Parathyroid adenoma (tissue), 2 donors: Measurements from ENCODE around the gene CAPN14.

ENCODE experiments used
- H2AFZ ChIP-seq: fragments of 300-600 bp; sonication (generic); one replicate; pipeline ENCODE4 v1.7.0; 2017; ENCODE audit warnings: antibody characterized with exemption, mild to moderate bottlenecking
- H3K27ac ChIP-seq: fragments of 300-600 bp; sonication (generic); one replicate; pipeline ENCODE4 v1.7.0; 2017
- H3K27me3 ChIP-seq: fragments of 300-600 bp; sonication (generic); one replicate; pipeline ENCODE4 v1.7.0; 2017; ENCODE audit warnings: low read length; ENCODE audit not compliant: control insufficient read depth, insufficient read depth
- H3K36me3 ChIP-seq: fragments of 300-600 bp; sonication (generic); one replicate; pipeline ENCODE4 v1.7.0; 2017; ENCODE audit warnings: low read length; ENCODE audit not compliant: control insufficient read depth, insufficient read depth
- H3K4me1 ChIP-seq: fragments of 300-600 bp; sonication (generic); one replicate; pipeline ENCODE4 v1.7.0; 2017; ENCODE audit warnings: control low read depth
- H3K4me2 ChIP-seq: fragments of 300-600 bp; sonication (generic); one replicate; pipeline ENCODE4 v1.7.0; 2017; ENCODE audit warnings: low read length
- H3K4me3 ChIP-seq: fragments of 300-600 bp; sonication (generic); one replicate; pipeline ENCODE4 v1.7.0; 2017; ENCODE audit warnings: low read depth, low read length
- H3K79me2 ChIP-seq: fragments of 300-600 bp; sonication (generic); one replicate; pipeline ENCODE4 v1.7.0; 2017; ENCODE audit warnings: control low read depth
- H3K9ac ChIP-seq: fragments of 300-600 bp; sonication (generic); one replicate; pipeline ENCODE4 v1.7.0; 2017; ENCODE audit warnings: mild to moderate bottlenecking
- H3K9me3 ChIP-seq: fragments of 300-600 bp; sonication (generic); one replicate; pipeline ENCODE4 v1.7.0; 2017; ENCODE audit warnings: low read length; ENCODE audit not compliant: control insufficient read depth
- CTCF ChIP-seq: fragments of 300-600 bp; sonication (generic); IDR thresholded peaks from one replicate; pipeline ENCODE4 v1.7.0; 2017; ENCODE audit warnings: antibody characterized with exemption, mild to moderate bottlenecking
- donor health status: primary hyperparathyroidism.

Gene CAPN14

GRCh38 chr2:31254237-31255203 is 37.2 kb upstream of the CAPN14 start:
- Histone ChIP-seq H2AFZ (no peak overlapping the region), H3K4me2 (no peak overlapping the region), H3K4me1 (no peaks in the 10 kb centered on the region), H3K9ac (no peak overlapping the region), H3K36me3 (no peaks in the 10 kb centered on the region), H3K4me3 (no peak overlapping the region), H3K27me3 (no peaks in the 10 kb centered on the region), H3K9me3 (no peaks in the 10 kb centered on the region), H3K79me2 (no peaks in the 10 kb centered on the region), H3K27ac (no peak overlapping the region)
- TF ChIP-seq CTCF = no peak

- Histone ChIP-seq H3K27ac (no peak overlapping the region), H3K4me2 (no peak overlapping the region), H3K9me3 (no peaks in the 10 kb centered on the region), H3K79me2 (no peaks in the 10 kb centered on the region), H3K27me3 (no peaks in the 10 kb centered on the region), H2AFZ (no peak overlapping the region), H3K4me3 (no peak overlapping the region), H3K9ac (no peak overlapping the region), H3K36me3 (no peaks in the 10 kb centered on the region), H3K4me1 (no peaks in the 10 kb centered on the region)
- TF ChIP-seq CTCF = no peak
These were observed 36.2 kb upstream of the CAPN14 start for GRCh38 chr2:31253356-31254131.

- Histone ChIP-seq H3K36me3 (no peaks in the 10 kb centered on the region), H3K4me2 (no peak overlapping the region), H3K27me3 (no peaks in the 10 kb centered on the region), H3K9ac (no peak overlapping the region), H3K27ac (no peak overlapping the region), H3K79me2 (no peaks in the 10 kb centered on the region), H2AFZ (no peak overlapping the region), H3K9me3 (no peaks in the 10 kb centered on the region), H3K4me1 (no peaks in the 10 kb centered on the region), H3K4me3 (no peak overlapping the region)
- TF ChIP-seq CTCF = no peak
These were observed 34.5 kb upstream of the CAPN14 start for GRCh38 chr2:31251851-31252250.

DNA sequence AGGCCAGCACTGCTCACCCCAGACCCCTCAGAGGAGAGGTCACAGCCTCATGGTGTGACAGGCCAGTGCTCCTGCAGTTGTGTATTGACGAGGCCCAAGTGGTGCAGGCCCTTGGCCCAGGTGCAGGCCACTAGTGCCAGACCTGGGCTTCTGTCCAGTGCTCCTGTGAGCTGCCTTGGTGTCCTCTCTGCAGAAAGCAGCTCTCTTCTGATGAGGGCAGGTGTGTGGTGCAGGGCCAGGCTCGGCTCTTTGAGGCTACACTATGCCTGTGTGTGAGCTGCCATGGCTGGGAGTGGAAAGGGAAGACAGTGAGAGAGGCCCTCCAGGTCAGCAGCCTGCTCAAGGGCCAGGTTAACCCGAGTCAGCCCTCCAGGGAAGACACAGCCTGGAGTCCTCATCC is 33.7 kb upstream of the CAPN14 start:
- TF ChIP-seq CTCF = no peak
- no peaks in the 10 kb centered on the region for H3K79me2 ChIP-seq
- H3K27ac ChIP-seq = no peak overlapping the region
- no peaks in the 10 kb centered on the region for H3K4me1 ChIP-seq
- H3K4me2 ChIP-seq = no peak overlapping the region
- no peaks in the 10 kb centered on the region for H3K9me3 ChIP-seq
- no peak overlapping the region for H3K9ac ChIP-seq
- no peaks in the 10 kb centered on the region for H3K27me3 ChIP-seq
- H3K4me3 ChIP-seq = no peak overlapping the region
- no peaks in the 10 kb centered on the region for H3K36me3 ChIP-seq
- no peak overlapping the region for H2AFZ ChIP-seq
